Measurements from ENCODE around the gene MAP3K5. TPM values are rescaled to one million over a fixed set of nuclear protein-coding genes. Genes with fewer than 3 reads are reported as not detected.
"Not testable (repeated sequence)": the region's sequence is repeated elsewhere in the genome, so short reads cannot be mapped to it uniquely, and the experiment has no call there.

The MAP3K5 gene
- total RNA-seq, 1 donor from 2014 or later: 2.2 TPM

DNA sequence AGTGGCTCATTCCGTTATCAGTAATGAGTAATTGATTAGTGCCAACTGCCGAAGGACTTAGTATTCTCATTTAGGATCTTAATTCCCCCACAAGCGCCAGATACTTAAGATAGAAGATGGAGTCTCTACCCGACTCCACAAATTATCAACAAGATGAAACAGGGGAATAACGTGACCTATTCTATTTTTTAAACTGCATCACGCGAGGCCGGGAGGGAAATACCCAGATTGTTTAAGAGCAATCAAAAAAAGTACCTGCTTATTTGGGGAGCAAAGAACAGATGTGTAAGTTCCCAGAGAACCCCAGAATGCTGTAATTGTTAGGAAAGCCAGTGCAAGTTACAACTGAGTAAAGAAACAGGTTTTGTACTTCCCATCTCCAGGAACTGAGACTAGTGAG lies 1.1 kb upstream of the MAP3K5 start:
- no peak for DNase-seq (ENCODE audit: low read depth in 2 of 2)

DNA sequence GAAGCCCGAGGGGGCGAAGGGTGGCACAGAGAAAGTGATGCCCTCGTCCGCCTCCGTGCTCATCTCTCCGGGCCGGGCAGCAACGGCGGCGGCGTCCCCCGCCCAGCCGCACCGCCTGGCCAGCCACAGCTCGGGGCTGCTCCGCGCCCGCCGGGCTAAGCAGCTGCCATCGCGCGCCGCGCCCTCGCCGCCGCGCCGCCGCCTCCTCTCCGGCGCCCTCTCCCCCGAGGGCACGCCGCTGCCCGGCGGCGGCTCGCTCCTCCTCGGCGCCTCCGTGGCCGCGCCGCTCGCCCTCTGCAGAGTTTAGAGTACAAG lies 225 bp downstream of the MAP3K5 start:
- DNase-seq (ENCODE audit: low read depth in 2 of 2): no peak

GRCh38 chr6:136791296-136792094 lies 782 bp downstream of the MAP3K5 start:
- DNase-seq (ENCODE audit: low read depth in 2 of 2): peak; percentile 56 to 64

DNA sequence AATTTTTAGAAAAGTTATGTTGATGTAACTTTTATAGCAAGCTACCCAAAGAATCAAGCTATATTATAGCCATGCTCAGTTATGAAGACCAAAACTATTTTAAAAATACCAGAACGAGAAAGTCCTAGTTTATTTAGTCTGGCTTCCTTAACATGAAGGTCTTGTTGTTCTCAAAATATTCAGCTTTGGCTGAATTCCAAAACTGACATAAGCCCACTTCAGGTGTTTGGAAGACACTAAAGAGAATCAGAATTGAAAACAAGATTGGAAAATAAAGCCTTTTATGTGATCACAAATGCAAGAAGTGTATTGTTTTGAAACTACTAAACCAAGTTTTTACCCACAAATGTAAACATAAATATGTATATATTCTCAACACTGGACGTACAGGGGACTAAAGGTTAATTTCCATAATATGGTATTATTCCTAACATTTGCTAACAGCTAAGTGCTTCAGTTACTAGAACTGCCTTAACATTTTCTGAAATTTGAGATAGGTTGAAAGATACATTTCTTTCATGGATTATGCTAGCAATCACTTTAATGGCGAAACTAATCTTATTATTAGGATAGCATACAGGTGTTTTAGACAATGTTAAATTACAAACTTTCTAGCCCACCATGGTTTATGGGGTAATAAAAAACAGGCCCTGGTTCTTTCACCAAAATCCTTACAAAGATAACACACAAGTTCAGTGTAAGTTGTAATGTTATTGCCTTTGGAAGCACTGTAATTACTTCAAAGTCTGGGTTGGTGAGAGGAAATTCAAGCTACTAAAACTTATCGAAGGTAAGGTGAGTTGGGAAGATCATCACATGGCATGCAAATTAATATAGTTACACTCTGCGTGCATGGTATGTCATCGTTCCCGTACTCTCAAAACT lies 1.6 kb downstream of the MAP3K5 start:
- peak in 1 of 2 donors; percentile 41 for DNase-seq (ENCODE audit: low read depth in 2 of 2)

GRCh38 chr6:136789440-136789839 lies 2.8 kb downstream of the MAP3K5 start:
- DNase-seq (ENCODE audit: low read depth in 2 of 2): not testable (repeated sequence)

GRCh38 chr6:136788069-136788902 lies 4.0 kb downstream of the MAP3K5 start:
- peak in 1 of 2 donors; percentile 75 for DNase-seq (ENCODE audit: low read depth in 2 of 2)

DNA sequence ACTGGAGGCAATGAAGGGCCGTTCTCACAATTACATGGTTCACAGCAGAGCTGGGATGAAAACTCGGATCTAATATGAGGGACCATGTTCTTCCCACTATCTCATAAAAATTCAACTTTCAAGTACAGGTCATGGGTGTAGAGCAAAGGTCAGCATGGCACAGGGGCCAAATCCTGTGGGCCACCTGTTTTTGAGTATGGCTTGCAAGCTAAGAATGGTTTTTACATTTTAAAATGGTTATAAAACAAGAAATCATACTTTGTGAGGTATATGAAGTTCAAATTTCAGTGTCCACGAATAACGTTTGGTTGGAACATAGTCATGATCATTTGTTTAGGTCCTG lies 4.6 kb downstream of the MAP3K5 start:
- DNase-seq (ENCODE audit: low read depth in 2 of 2): no peak

GRCh38 chr6:136786658-136787057 lies 5.6 kb downstream of the MAP3K5 start:
- no peak for DNase-seq (ENCODE audit: low read depth in 2 of 2)

DNA sequence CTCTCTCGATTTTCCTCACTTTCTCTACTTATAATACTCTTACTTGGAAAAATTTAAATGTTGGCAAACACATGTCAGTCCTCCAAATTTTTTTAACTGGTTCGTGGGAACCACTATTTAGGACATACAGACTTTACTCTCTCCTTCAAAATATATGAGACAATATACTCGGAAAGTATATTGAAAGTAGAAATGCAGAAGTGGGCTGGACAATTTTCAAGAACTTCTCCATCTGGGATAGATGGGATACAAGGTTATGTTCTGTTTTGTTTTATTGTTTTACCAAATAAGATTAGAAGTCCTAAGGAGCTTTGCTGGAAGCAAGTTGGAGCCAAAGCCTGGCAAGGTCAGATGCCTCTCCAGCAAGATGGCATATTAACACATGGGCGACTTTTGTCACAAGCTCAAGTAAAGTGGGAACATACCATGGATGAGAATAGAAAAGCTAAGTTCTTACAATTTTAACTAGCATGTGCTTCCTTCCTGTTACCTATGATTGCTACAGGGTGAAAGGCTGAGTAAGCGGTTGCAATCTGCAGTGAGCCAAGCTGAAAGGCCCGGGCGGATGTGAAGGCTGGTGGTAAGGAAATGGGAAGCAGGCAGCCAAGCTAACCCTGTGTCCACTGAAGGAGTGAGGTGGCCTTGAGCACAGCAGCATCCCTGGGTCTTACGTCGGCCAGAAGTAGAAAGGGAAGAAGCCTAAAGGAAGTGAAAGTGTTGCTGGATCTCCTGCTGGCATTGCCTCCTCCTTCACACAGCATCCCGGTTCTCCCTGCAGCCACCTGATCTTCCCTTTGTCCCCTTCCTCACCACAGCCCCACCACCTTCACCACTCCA lies 7.1 kb downstream of the MAP3K5 start:
- DNase-seq (ENCODE audit: low read depth in 2 of 2): peak; percentile 25 to 92

DNA sequence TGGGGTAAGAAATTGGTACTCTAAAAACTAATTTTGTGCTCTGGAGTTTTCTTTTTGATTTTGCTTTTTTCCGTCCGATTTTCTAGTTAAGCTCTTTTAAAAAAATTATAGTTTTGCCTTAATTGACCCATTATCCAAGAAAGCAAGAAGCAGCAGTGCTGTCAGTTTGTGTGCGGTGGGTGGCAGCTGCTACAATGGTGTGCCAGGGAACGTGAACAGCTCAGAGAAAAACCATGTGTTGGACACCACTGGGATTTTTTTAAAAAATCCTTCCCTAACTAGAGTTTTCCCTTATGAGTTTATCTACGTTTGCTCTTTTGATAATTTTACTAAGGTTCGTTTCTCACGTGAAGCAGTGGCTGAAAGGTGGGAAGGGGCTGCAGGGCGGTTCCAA lies 8.0 kb downstream of the MAP3K5 start:
- no peak for DNase-seq (ENCODE audit: low read depth in 2 of 2)

DNA sequence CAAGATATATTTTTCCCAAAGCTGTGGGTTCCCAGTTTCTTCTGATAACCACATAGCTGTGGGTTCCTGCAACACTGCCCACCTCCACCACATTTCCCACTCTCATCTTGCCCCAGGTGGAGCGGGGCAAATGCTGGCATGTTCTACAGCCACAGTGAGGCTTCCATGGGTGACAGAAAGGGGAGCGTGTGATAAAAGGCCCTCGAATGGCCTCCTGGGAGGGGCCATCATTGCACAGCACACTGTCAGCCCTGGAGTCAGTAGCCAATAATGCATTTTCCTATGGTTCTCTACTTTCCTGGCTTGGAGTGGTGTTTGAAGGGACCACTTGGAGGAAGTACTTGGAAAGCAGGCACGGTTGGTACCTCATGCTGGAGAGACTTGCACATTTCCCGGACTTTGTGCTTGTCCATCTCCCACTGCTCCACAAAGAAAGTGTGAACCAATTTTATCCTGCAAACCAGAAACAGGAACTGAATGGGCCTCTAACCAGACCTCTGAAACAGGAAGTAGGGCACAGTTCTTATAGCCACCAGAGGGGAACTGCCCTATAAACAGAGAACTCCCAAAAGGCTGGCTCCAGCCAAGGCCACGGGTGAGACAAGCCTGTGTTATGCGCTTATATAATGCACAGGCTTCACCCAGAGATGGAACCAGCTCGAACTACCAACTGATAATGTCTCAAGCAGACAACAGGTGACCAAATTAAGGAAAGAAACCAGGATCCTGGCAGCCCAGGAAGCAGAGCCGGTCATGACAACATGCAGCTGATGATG lies 8.6 kb downstream of the MAP3K5 start:
- peak in 1 of 2 donors; percentile 31 for DNase-seq (ENCODE audit: low read depth in 2 of 2)

- DNase-seq (ENCODE audit: low read depth in 2 of 2): no peak
Measured at GRCh38 chr6:136783021-136783420, 9.3 kb downstream of the MAP3K5 start.

- peak; percentile 75 to 81 for DNase-seq (ENCODE audit: low read depth in 2 of 2)
Measured at GRCh38 chr6:136782021-136782770, 10.1 kb downstream of the MAP3K5 start.

DNA sequence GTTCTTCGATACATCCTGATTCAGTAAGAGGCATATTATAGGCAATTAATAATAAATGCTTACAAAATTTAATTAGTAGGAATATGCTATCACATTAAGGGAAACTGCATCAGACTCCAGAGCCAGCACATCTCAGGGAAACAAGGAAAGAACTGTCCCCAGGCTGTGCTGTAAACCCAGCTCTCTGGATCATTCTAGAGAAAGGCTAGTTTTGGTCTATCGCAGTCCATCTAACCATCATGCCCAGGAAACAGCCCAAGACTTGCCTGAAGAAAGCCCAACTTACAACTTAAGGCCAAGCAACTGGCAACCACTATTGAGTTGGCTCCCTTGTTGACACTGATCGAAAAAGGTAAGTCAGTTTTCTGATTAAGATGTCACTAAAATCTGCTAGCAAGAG lies 11.3 kb downstream of the MAP3K5 start:
- DNase-seq (ENCODE audit: low read depth in 2 of 2): no peak

- DNase-seq (ENCODE audit: low read depth in 2 of 2): no peak
Measured at GRCh38 chr6:136779682-136780081, 12.6 kb downstream of the MAP3K5 start.

DNA sequence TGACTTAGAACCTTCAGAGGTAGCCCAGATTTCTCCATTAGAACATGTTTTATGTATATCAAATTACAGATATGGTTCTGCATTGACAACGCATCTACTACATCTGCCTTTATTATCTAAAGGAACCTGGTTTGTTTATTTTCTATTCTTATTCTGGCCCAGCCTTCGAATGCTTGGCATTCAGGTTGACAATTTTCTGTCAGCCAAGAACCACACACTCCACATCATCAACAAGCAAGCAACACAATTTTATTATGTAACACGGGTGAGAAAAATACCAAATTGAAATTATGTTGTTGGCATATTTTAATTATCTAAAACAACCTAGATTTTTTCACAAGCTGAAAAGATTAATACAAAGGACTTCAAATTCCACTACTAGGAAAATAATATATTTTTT lies 14.6 kb downstream of the MAP3K5 start:
- no peak for DNase-seq (ENCODE audit: low read depth in 2 of 2)

GRCh38 chr6:136775548-136775947 lies 16.7 kb downstream of the MAP3K5 start:
- no peak for DNase-seq (ENCODE audit: low read depth in 2 of 2)

GRCh38 chr6:136775081-136775480 lies 17.2 kb downstream of the MAP3K5 start:
- DNase-seq (ENCODE audit: low read depth in 2 of 2): no peak

DNA sequence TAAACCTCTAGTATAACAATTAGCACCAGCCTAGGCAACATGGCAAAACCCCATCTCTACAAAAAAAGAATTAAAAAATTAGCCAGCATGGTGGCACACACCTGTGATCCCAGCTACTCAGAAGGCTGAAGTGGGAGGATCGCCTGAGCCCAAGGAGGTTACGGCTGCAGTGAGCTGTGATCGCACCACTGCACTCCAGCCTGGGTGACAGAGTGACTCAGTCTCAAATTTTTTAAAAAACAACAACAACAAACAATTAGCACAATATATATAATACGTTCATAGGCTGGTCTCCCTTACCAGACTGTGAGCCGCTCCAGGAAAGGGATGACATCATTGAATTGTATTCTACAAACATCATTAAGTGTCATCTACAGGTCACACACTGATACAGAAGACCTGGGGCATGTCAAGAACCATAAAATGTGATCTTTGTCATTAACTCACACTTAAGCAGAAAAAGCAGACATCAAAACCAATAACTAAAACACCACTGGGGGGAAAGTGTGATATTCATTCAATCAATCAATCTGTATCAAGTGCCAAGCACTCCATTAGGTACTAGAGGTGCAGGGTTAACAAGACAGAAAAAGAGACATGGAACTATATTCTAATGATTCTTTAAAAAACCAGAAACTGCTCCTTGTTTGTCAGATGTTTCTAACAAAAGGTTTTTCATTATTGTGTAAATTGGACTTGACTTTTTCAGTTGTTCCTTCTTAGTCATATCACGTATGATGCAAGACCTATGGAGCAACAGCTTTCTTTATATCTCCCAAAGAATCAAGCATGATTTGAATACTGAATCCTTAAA lies 17.8 kb downstream of the MAP3K5 start:
- DNase-seq (ENCODE audit: low read depth in 2 of 2): peak in 1 of 2 donors; percentile 64
